HG03354 (cell line): ENCODE results near the gene PALM3.
"Not testable (repeated sequence)": the region's sequence is repeated elsewhere in the genome, so short reads cannot be mapped to it uniquely, and the experiment has no call there.

Experiments used
- ATAC-seq: cut with Tn5 transposase; IDR thresholded peaks from one replicate; pipeline ENCODE4 v1.9.1; 2021; ENCODE audit warnings: mild to moderate bottlenecking; ENCODE audit not compliant: unreplicated experiment, poor library complexity, severe bottlenecking

The PALM3 gene

GRCh38 chr19:14035706-14036105, 26.2 kb downstream of the PALM3 start:
- ATAC-seq, result no peak

GRCh38 chr19:14035159-14035558, 26.7 kb downstream of the PALM3 start:
- ATAC-seq, result not testable (repeated sequence)

DNA sequence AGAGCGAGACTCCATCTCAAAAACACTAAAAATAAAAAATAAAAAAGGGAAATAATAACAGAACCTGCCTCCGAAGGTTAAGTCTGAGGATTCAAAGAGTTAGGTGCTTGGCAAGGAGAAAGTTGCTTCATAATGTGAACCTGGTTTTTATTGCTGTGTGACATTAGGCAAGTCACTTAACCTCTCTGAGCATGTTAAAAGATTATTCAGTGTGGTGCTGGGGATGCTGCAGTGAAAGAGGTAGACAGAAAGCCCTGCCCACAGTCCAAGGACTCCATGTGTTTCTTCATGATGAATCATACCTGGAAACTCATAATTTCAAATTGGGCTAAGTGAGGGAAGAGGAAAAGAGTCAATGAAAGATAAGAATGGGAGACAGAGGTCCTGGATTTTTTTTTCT, 27.9 kb downstream of the PALM3 start:
- ATAC-seq, result no peak

- peak; percentile 69 for ATAC-seq
Measured at GRCh38 chr19:14031719-14032480, 30.0 kb downstream of the PALM3 start, which contains the start of gene IL27RA. Gene IL27RA, plus strand, starts transcription at chr19:14031762. Its CDS starts 111 bp downstream, at chr19:14031873.

DNA sequence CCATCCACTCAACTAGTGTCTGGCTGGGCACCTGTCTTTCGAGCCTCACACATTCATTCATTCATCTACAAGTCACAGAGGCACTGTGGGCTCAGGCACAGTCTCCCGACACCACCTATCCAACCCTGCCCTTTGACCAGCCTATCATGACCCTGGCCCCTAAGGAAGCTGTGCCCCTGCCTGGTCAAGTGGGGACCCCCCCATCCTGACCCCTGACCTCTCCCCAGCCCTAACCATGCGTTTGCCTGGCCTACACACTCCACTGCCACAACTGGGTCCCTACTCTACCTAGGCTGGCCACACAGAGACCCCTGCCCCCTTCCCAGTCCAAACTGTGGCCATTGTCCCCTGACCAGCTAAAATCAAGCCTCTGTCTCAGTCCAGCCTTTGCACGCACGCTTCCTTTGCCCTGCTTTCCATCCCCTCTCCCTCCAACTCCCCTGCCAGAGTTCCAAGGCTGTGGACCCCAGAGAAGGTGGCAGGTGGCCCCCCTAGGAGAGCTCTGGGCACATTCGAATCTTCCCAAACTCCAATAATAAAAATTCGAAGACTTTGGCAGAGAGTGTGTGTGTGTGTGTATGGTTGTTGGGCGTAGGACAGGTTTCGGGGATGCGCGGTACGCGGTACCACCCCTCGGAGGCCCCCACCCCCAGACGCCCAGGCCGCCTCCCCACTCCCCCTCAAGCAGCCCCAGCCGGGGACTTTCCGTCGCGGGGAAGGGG, 30.7 kb downstream of the PALM3 start:
- ATAC-seq, result no peak

DNA sequence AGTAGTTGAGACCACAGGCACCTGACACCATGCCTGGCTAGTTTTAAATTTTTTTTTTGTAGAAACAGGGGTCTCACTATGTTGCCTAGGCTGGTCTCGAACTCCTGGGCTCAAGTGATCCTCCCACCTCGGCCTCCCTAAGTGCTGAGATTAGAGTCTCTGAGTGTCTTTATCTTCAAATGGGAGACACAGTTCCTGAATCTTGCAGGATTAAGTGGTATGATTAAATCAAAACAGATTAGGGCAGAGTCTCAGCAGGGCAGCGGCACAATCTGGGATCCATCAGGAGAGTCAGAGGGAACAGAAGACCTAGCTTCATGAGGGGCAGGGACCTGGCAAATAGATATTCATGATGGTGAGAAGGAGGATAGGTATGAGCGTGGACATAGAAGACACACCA, 33.0 kb downstream of the PALM3 start:
- ATAC-seq, result no peak

- no peak for ATAC-seq
Measured at GRCh38 chr19:14027856-14028450, 33.9 kb downstream of the PALM3 start, which contains the start of gene RLN3. Gene RLN3, plus strand, starts transcription at chr19:14028148. Its CDS starts 57 bp downstream, at chr19:14028205.

- ATAC-seq, result not testable (repeated sequence)
Measured at GRCh38 chr19:14026652-14027192, 35.2 kb downstream of the PALM3 start.

GRCh38 chr19:14023404-14024235, 38.3 kb downstream of the PALM3 start:
- no peak for ATAC-seq

GRCh38 chr19:14022469-14022868, 39.4 kb downstream of the PALM3 start:
- no peak for ATAC-seq

DNA sequence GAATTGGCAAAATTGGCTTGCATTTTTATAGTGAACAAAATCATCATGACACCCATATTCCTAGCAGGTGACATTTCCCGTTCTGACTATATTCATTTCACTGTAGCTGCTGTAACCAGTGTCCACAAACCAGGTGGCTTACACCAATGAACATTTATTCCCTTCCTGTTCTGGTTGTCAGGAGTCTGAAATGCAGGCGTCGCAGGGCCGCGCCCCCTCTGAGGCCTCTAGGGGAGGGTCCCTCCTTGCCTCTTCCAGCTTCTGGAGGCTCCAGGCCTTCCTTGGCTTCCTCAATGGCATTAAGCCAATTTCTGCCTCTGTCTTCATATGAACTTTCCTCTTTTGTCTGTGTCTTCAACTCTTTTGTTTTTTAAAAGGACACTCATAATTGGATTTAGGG, 40.4 kb downstream of the PALM3 start:
- ATAC-seq, result no peak

- ATAC-seq, result not testable (repeated sequence)
Measured at GRCh38 chr19:14019739-14020138, 42.1 kb downstream of the PALM3 start.

- no peak for ATAC-seq
Measured at GRCh38 chr19:14019100-14019499, 42.8 kb downstream of the PALM3 start.

- ATAC-seq, result peak; percentile 65
Measured at GRCh38 chr19:14015524-14016035, 46.3 kb downstream of the PALM3 start.

DNA sequence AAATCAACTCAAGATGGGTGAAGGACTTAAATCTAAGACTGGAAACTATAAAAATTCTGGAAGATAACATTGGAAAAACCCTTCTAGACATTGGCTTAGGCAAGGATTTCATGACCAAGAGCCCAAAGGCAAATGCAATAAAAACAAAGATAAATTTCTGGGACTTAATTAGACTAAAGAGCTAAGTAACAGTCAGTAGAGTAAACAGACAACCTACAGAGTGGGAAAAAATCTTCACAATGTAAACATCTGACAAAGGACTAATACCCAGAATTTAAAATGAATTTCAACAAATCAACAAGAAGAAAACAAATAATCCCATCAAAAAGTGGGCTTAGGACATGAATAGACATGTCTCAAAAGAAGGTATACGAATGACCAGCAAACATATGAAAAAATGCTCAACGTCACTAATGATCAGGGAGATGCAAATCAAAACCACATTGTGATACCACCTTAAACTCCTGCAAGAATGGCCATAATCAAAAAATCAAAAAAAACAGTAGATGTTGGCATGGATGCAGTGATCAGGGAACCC, 49.4 kb downstream of the PALM3 start:
- ATAC-seq, result no peak

- ATAC-seq, result peak; percentile 35
Measured at GRCh38 chr19:14006766-14007562, 54.9 kb downstream of the PALM3 start.

- ATAC-seq, result peak; percentile 74
Measured at GRCh38 chr19:14006085-14006765, 55.7 kb downstream of the PALM3 start, which contains the start of gene RFX1. Gene RFX1, minus strand, starts transcription at chr19:14006320. Its CDS starts 12,477 bp downstream, at chr19:13993843.
